Activated effector memory CD4-positive, alpha-beta T cell treated with Interleukin-2 at 50 U/mL for 16 hours (primary cell): Measurements from ENCODE around the gene PPP2R2D.

ENCODE experiments used
- DNase-seq: peaks from one replicate; pipeline ENCODE4 v3.0.0-alpha.2; 2020

Gene PPP2R2D

GRCh38 chr10:131900350-131901152, at the start of gene PPP2R2D:
Gene PPP2R2D, plus strand, starts transcription at chr10:131901008. Its CDS starts 141 bp downstream, at chr10:131901149.
- DNase-seq: peak; percentile 94

- DNase-seq: no peak
Measured at GRCh38 chr10:131851346-131851745, 49.5 kb upstream of the PPP2R2D start.

DNA sequence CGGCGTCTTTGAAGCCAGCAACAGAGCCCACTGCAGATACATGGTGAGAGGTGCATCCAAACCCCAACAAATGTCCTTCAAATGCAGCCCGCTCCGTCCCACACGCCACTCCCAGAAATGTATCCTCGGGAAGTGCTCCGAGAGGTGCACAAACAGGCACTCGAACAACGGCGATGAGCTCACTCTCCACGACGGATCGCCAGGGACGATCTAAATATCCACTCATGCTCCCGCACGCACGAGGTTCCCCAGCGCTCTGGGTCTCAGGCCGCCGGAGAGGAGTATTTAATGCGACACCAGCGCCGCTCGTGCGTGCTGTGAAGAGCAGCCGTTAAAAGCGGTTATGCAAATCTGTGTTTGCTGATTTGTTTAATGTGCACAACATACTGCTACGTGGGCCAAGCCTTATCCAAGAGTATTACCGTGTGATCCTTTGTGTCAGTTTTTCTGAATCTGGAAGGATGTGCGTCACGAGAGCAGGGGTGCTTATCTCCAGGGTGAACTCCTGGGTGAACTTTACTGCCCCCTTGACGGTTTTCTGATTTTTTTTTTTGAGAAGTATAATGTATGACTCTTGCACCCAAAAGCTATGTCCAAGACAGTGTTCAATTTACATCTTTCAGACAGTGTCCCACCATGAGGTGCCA, 48.5 kb upstream of the PPP2R2D start:
- no peak for DNase-seq

DNA sequence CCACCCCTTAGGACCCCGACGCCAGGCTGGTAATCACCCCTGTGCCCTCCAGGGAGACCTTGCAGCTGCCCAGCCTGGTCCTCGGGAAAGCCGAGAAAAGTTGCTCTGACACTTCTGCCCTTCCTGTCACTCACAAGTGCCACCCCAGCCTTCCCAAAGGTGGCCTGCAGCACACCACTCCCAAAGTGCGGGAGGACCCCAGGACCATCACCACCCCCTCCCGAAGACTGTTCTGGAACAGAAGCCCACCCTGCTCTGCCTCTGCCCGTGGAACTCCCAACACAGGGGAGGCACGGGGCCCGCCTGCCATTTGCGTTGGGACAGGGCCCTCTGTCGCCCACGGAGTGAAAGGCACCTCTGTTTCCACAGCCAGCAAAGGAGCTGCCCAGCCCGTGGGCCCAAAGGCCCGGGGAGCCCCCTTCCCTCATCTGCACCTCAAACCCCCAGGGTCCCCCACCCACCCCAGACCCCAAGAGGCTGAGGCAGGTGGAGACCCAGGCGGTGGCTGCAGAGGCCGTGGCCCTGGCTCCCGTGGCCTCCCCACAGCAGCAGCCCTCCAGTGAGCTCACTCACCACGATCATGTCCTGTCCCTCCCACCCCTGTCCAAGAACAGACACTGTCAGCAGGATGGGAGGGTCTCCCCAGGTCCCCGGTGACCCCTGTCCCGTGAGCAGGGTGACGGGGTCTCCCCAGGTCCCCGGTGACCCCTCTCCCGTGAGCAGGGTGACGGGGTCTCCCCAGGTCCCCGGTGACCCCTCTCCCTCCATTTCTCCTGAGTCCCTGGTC, 47.8 kb upstream of the PPP2R2D start:
- no peak for DNase-seq

DNA sequence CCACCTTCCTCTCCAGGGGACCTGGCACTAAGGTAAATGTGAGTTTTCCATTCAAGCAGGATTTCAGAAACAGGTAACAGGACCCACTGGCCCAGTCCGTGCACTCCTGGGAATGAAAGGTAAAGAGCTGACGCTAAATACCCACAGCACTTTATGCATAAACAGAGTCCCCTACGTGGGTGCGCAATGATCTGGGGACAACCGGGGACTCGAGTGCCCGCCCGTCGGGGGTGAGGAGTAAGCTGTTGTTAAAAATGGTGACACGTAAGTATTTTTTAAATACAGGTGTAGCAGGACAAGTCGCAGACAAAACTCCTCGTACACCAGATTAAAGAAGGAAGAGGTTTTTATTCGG, 47.2 kb upstream of the PPP2R2D start:
- DNase-seq: no peak

- no peak for DNase-seq
Measured at GRCh38 chr10:131854579-131855335, 46.1 kb upstream of the PPP2R2D start.

DNA sequence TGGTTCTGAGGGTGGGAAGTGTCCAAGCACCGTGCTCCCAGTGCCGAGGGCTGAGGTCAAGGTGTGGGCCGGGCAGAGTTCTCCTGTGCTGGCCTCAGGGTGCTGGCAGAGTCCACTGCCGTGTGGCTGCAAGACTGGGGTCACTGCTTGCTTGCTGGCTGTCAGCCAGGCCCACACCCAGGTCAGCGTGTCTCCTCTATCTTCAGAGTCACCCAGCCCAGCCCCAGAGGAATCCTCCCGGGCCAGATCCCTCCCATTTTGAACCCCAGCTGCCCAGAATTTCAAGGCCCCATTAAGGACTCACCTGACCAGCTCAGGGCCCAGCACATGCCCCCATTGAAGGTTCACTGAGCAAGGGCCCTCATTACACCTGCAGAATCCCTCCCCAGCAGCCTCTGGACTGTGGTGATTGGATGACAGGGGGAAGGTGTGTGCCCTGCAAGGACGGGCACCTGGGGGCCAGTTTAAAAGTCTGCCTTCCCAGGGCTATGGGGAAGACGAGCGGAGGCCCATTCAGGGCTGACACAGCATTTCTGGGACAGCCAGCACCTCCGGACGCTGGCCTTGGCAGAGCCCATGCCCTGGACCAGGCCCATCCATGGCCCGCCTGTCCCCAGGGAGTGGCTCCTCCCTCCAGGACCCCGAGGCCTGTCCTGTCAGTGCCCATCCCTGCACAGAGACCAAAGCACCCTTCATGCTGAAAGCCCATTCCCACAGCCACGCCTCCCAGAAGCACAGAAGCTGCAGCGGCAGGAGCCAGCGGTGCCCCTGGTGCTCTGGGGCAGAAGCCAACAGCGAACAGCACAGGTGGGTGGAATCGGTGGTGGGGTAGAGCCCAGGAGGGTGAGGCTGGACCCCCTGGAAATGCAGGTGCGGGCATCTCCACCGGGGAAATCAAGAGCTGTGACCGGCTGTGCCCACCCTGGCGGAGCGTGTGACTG, 45.1 kb upstream of the PPP2R2D start:
- DNase-seq: no peak

DNA sequence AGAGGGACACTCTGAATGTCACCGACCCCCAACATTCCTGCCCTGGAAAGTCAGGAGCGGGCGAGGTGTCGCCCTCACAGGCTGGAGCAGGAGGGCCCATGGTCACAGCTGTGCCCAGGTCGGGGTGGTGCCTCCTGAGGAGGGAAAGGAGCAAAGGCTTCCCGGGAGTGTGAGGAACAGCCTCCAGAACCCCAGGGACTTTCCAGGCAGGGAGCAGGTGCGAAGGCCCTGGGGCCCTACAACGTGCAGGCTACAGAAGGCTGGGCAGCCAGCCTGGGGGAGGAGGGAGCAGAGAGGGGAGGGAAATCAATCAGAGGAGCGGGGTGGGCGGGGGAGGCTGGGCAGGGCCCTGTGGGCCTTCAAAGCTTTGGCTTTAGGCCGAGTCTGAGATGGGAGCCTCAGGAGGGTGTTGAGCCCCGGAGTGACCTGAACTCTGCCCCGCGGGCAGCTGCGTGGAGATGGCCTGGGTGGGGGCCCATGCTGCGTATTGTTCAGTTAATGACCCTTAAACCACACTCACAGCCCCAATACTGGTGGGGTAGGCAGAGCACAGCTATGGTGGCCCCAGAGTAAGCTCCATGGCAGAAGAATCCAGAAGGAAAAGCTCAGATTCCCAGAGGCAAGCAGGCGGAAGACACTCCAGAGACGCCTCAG, 44.2 kb upstream of the PPP2R2D start:
- no peak for DNase-seq

DNA sequence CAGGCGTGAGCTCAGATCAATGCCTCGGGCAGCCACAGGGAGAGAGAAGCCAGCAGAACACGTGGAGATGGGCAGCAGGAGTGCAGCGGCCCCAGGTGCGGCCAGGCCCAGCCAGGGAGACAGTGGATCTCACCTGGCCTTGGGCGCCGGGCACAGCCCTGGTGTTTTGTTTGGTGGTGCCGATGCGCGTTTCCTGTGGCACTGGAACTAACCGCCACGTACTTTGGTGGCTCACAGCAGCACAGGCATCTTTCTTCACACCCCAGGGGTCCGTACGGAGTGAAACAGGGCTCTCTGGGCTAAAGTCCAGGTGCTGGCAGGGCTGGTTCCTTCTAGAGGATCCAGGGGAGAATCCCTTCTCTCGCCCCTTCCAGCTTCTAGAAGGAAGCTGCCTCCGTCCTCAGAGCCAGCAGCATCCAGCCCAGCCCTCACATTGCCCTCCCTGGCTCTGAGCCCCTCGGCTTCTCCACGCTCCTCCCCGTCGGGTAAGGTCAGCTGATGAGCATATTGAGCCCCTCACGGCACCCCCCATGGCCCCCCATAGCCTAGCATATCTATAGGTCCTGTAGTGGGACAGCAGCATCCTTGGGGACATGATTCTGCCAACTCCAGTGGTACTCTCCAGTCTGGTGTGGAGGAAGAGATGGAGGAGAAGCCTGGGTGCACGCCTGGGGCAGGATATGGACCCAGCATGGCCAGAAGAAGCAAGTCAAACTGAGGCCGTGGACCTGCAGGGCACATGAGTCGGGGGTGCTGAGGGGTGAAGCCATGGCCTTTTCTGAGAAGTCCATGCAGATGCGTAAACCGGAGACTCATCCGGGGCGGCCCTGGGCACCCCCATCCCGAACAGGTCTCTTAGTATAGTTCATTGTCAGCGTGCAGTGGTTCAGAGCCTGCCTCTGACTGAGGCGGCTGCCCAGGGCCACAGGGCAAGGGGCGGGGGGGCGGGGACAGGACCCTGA, 43.4 kb upstream of the PPP2R2D start:
- no peak for DNase-seq

DNA sequence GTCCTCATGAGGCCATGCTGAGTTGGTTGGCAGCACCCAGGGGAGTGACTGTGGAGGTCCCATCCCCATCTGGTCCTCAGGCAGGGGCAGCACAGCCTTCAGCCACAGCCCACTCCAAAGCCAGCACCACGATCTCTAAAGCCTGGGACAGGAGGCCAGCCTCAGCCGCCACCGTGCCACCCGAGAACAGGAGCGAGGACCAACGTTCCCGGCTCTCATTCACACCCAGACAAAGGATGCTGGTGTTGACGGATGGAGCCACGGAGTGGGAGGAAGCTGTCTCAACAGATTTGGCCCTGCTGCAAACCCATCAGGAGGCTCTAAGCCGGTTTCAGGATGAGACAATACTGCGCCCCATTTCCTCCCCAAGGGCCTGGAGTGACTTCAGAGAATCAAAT, 42.7 kb upstream of the PPP2R2D start:
- DNase-seq: no peak

GRCh38 chr10:131858583-131859340, 42.0 kb upstream of the PPP2R2D start:
- no peak for DNase-seq

- no peak for DNase-seq
Measured at GRCh38 chr10:131859341-131860020, 41.3 kb upstream of the PPP2R2D start.

- DNase-seq: no peak
Measured at GRCh38 chr10:131860311-131860710, 40.5 kb upstream of the PPP2R2D start.

DNA sequence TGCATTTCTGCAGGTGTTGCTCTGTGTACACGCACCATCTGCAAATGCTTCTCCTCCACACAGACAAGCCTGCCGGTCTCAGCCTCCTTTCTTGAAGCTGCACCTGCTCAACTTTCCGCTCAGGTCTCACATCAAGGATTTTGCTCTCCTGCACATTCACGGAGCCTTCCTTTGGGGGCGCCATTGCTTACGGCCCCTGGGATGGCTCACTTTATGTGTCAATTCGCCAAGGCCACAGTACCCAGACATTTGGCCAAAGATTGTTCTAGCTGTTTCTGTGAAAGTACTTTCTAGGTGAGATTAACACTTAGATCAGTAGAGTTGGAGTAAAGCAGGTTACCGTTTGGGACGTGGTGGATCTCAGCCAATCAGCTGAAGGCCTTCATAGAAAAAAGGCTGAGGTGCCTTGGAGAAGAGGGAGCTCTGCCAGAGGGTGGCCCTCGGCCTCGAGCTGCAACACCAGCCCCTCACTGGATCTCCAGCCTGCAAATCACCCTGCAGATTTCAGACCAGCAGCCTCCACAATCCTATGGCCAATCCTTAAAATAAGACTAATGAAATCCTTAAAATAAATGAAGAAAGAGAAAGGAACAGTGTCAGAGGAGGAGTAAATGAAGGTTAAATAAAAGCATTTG, 39.9 kb upstream of the PPP2R2D start:
- no peak for DNase-seq

GRCh38 chr10:131862548-131862947, 38.3 kb upstream of the PPP2R2D start:
- no peak for DNase-seq

DNA sequence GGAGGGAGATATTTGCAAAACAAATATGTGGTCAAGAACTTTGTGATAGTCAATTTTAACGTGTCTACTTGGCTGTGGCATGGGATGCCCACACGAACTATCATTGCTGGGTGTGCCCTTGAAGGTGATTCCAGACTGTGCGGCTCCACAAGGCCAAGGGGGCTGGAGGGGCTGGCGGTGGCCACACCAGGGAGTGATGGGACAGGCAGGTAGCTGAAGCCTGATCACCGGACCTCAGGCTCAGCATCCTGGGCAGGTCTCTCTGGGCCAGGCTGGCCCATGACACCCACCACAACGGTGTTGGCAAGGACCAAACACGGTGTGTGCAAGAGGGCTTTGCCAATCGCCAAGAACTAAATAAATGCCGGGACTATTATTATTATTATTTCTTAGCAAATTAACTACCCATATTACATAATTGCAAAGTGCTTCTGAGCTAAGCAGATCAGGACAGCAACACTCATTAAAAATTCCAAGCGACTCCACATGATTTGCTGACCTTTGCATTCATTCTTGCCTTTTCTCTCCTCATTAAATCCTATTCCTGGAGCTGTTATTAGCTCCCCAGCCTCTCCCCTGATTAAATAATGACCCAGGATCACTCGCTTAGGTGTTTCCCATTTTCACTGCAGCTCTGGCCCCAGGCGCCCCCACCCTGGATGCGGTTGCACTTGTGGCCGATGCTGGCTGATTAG, 35.4 kb upstream of the PPP2R2D start:
- no peak for DNase-seq

DNA sequence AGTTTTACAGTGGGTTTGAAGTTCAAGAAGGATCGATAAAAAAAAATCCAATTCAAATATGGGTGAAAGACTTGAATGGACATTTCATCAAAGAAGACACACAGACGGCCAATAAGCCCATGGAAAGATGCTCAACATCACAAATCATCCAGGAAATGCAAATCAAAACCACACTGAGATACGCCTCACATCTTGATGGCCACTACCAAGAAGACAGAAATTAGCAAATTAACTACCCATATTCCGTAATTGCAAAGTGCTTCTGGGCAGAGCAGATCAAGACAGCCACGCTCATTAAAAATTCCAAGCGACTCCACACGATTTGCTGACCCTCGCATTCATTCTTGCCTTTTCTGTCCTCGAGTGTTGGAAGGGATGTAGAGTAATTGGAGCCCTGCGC, 34.1 kb upstream of the PPP2R2D start:
- DNase-seq: no peak

GRCh38 chr10:131868436-131868835, 32.4 kb upstream of the PPP2R2D start:
- no peak for DNase-seq
